Activated naive CD4-positive, alpha-beta T cell treated with anti-CD3 and anti-CD28 coated beads, Interleukin-2, amount 50 U/mL, for 24 hours (primary cell): ENCODE measurements around the gene CFAP100.

Experiments used
- H3K27ac Mint-ChIP-seq: one replicate; pipeline ENCODE4 v1.8.0; 2021; ENCODE audit warnings: mild to moderate bottlenecking, mixed read lengths
- H3K27me3 Mint-ChIP-seq: one replicate; pipeline ENCODE4 v1.8.0; 2021; ENCODE audit warnings: mixed read lengths
- H3K36me3 Mint-ChIP-seq: one replicate; pipeline ENCODE4 v1.8.0; 2021; ENCODE audit warnings: mixed read lengths
- H3K4me1 Mint-ChIP-seq: one replicate; pipeline ENCODE4 v1.8.0; 2021; ENCODE audit warnings: mixed read lengths
- H3K4me3 Mint-ChIP-seq: one replicate; pipeline ENCODE4 v1.8.0; 2021; ENCODE audit warnings: mild to moderate bottlenecking, mixed read lengths
- H3K9me3 Mint-ChIP-seq: one replicate; pipeline ENCODE4 v1.8.0; 2021; ENCODE audit warnings: mixed read lengths

The CFAP100 gene

GRCh38 chr3:126381966-126382365, 12.7 kb upstream of the CFAP100 start:
- Mint-ChIP-seq H3K27ac (no peak overlapping the region), H3K4me3 (no peak overlapping the region), H3K9me3 (no peaks in the 10 kb centered on the region), H3K27me3 (peaks cover 16% of the 10 kb centered on the region), H3K36me3 (no peaks in the 10 kb centered on the region), H3K4me1 (no peaks in the 10 kb centered on the region)

- Mint-ChIP-seq H3K27ac (no peak overlapping the region), H3K4me1 (peaks cover 4% of the 10 kb centered on the region), H3K4me3 (no peak overlapping the region), H3K27me3 (peaks cover 50% of the 10 kb centered on the region), H3K9me3 (no peaks in the 10 kb centered on the region), H3K36me3 (no peaks in the 10 kb centered on the region)
Observed at GRCh38 chr3:126389112-126389793, 5.5 kb upstream of the CFAP100 start.

- H3K9me3 Mint-ChIP-seq = no peaks in the 10 kb centered on the region
- no peak overlapping the region for H3K4me3 Mint-ChIP-seq
- H3K4me1 Mint-ChIP-seq = peaks cover 4% of the 10 kb centered on the region
- no peak overlapping the region for H3K27ac Mint-ChIP-seq
- no peaks in the 10 kb centered on the region for H3K36me3 Mint-ChIP-seq
- H3K27me3 Mint-ChIP-seq = peaks cover 47% of the 10 kb centered on the region
Observed at GRCh38 chr3:126389794-126390146, 4.9 kb upstream of the CFAP100 start.

- Mint-ChIP-seq H3K27me3 (peaks cover 48% of the 10 kb centered on the region), H3K4me1 (peaks cover 4% of the 10 kb centered on the region), H3K9me3 (no peaks in the 10 kb centered on the region), H3K36me3 (no peaks in the 10 kb centered on the region), H3K27ac (no peak overlapping the region), H3K4me3 (no peak overlapping the region)
Observed at GRCh38 chr3:126390201-126390600, 4.5 kb upstream of the CFAP100 start.

GRCh38 chr3:126390751-126391150, 4.0 kb upstream of the CFAP100 start:
- H3K4me3 Mint-ChIP-seq = no peak overlapping the region

GRCh38 chr3:126391631-126392030, 3.1 kb upstream of the CFAP100 start:
- Mint-ChIP-seq H3K27me3 (peaks cover 46% of the 10 kb centered on the region), H3K4me1 (peaks cover 4% of the 10 kb centered on the region), H3K9me3 (no peaks in the 10 kb centered on the region), H3K36me3 (no peaks in the 10 kb centered on the region), H3K27ac (no peak overlapping the region), H3K4me3 (no peak overlapping the region)

More at GRCh38 chr3:126390751-126391150, 4.0 kb upstream of the CFAP100 start:
- H3K27ac Mint-ChIP-seq = no peak overlapping the region
- peaks cover 4% of the 10 kb centered on the region for H3K4me1 Mint-ChIP-seq
- no peaks in the 10 kb centered on the region for H3K9me3 Mint-ChIP-seq
- H3K27me3 Mint-ChIP-seq = peaks cover 50% of the 10 kb centered on the region
- no peaks in the 10 kb centered on the region for H3K36me3 Mint-ChIP-seq

GRCh38 chr3:126392246-126392645, 2.5 kb upstream of the CFAP100 start:
- Mint-ChIP-seq H3K27ac (no peak overlapping the region), H3K27me3 (peaks cover 47% of the 10 kb centered on the region), H3K4me1 (peaks cover 4% of the 10 kb centered on the region), H3K9me3 (no peaks in the 10 kb centered on the region), H3K4me3 (no peak overlapping the region), H3K36me3 (no peaks in the 10 kb centered on the region)

- H3K9me3 Mint-ChIP-seq = no peaks in the 10 kb centered on the region
- no peaks in the 10 kb centered on the region for H3K36me3 Mint-ChIP-seq
- H3K27me3 Mint-ChIP-seq = peaks cover 42% of the 10 kb centered on the region
- H3K4me1 Mint-ChIP-seq = peaks cover 4% of the 10 kb centered on the region
- no peak overlapping the region for H3K27ac Mint-ChIP-seq
- no peak overlapping the region for H3K4me3 Mint-ChIP-seq
Observed at GRCh38 chr3:126393563-126393962, 1.1 kb upstream of the CFAP100 start.

GRCh38 chr3:126394977-126395321, 240 bp downstream of the CFAP100 start:
- Mint-ChIP-seq H3K27ac (no peak overlapping the region), H3K4me1 (no peaks in the 10 kb centered on the region), H3K36me3 (no peaks in the 10 kb centered on the region), H3K27me3 (peaks cover 36% of the 10 kb centered on the region), H3K4me3 (no peak overlapping the region), H3K9me3 (no peaks in the 10 kb centered on the region)

- Mint-ChIP-seq H3K27ac (no peak overlapping the region), H3K9me3 (no peaks in the 10 kb centered on the region), H3K27me3 (peaks cover 32% of the 10 kb centered on the region), H3K36me3 (no peaks in the 10 kb centered on the region), H3K4me3 (no peak overlapping the region), H3K4me1 (no peaks in the 10 kb centered on the region)
Observed at GRCh38 chr3:126395846-126396513, 1.3 kb downstream of the CFAP100 start.

- Mint-ChIP-seq H3K4me3 (no peak overlapping the region), H3K9me3 (no peaks in the 10 kb centered on the region), H3K27ac (no peak overlapping the region), H3K27me3 (peaks cover 28% of the 10 kb centered on the region), H3K36me3 (no peaks in the 10 kb centered on the region), H3K4me1 (no peaks in the 10 kb centered on the region)
Observed at GRCh38 chr3:126396536-126396935, 1.8 kb downstream of the CFAP100 start.

- Mint-ChIP-seq H3K27me3 (peaks cover 18% of the 10 kb centered on the region), H3K4me1 (no peaks in the 10 kb centered on the region), H3K27ac (no peak overlapping the region), H3K9me3 (no peaks in the 10 kb centered on the region), H3K4me3 (no peak overlapping the region), H3K36me3 (no peaks in the 10 kb centered on the region)
Observed at GRCh38 chr3:126397610-126398422, 3.1 kb downstream of the CFAP100 start.

- Mint-ChIP-seq H3K4me1 (no peaks in the 10 kb centered on the region), H3K36me3 (no peaks in the 10 kb centered on the region), H3K27me3 (peaks cover 9% of the 10 kb centered on the region), H3K4me3 (no peak overlapping the region), H3K9me3 (no peaks in the 10 kb centered on the region), H3K27ac (no peak overlapping the region)
Observed at GRCh38 chr3:126398423-126399350, 4.0 kb downstream of the CFAP100 start.

- Mint-ChIP-seq H3K4me3 (no peak overlapping the region), H3K27me3 (peaks cover 6% of the 10 kb centered on the region), H3K36me3 (no peaks in the 10 kb centered on the region), H3K4me1 (no peaks in the 10 kb centered on the region), H3K27ac (no peak overlapping the region), H3K9me3 (no peaks in the 10 kb centered on the region)
Observed at GRCh38 chr3:126399351-126399735, 4.6 kb downstream of the CFAP100 start.

GRCh38 chr3:126399756-126400155, 5.0 kb downstream of the CFAP100 start:
- Mint-ChIP-seq H3K9me3 (no peaks in the 10 kb centered on the region), H3K36me3 (no peaks in the 10 kb centered on the region), H3K27me3 (peaks cover 6% of the 10 kb centered on the region), H3K4me3 (no peak overlapping the region), H3K4me1 (no peaks in the 10 kb centered on the region), H3K27ac (no peak overlapping the region)
